Neural cell (in vitro differentiated cells): ENCODE results near the gene MGST1.

Source experiments
- EP300 ChIP-seq: fragments of 450-650 bp; conservative IDR thresholded peaks from 2 replicates; pipeline ENCODE4 v1.6.1; 2014; ENCODE audit warnings: antibody characterized with exemption, mild to moderate bottlenecking, moderate library complexity; ENCODE audit not compliant: poor library complexity, severe bottlenecking
- EZH2 ChIP-seq: fragments of 200-600, 300-800 bp; shearing (Covaris generic), sonication (generic); IDR thresholded peaks from 2 replicates; pipeline ENCODE4 v1.6.1; 2014; ENCODE audit warnings: antibody characterized with exemption, low read length, borderline replicate concordance, mild to moderate bottlenecking; ENCODE audit not compliant: insufficient read depth, poor library complexity, severe bottlenecking
- POLR2AphosphoS5 ChIP-seq: IDR thresholded peaks from 2 replicates; pipeline ENCODE4 v1.6.1; 2012
- TAF1 ChIP-seq: IDR thresholded peaks from 2 replicates; pipeline ENCODE4 v1.6.1; 2012; ENCODE audit warnings: low read depth
- TF ChIP-seq, protein P1 (sequence below): fragments of 450-650 bp; IDR thresholded peaks from 2 replicates; pipeline ENCODE4 v1.5.1; 2014; ENCODE audit warnings: antibody characterized with exemption, mild to moderate bottlenecking, moderate library complexity; ENCODE audit not compliant: poor library complexity, severe bottlenecking

DNA sequence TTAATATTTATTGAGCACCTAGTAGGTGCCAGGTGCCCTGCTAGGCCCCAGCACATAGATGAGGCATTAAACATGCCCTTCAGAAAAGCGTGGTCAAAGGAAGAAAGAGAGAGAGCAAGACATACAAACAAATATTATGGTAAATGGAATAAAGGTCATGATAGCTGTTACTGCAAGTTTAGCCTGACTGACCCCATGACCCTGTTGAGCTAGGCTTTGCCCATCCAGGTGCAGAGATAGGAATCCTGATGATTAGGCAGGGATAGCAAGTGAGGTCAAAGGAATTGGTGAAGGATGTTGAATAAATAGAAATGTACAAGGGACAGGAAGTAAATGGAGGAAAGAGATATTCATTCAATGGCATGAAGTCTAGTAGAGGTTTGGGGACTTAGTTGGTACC, 36.5 kb upstream of the MGST1 start:
- TF ChIP-seq, protein P1, sequence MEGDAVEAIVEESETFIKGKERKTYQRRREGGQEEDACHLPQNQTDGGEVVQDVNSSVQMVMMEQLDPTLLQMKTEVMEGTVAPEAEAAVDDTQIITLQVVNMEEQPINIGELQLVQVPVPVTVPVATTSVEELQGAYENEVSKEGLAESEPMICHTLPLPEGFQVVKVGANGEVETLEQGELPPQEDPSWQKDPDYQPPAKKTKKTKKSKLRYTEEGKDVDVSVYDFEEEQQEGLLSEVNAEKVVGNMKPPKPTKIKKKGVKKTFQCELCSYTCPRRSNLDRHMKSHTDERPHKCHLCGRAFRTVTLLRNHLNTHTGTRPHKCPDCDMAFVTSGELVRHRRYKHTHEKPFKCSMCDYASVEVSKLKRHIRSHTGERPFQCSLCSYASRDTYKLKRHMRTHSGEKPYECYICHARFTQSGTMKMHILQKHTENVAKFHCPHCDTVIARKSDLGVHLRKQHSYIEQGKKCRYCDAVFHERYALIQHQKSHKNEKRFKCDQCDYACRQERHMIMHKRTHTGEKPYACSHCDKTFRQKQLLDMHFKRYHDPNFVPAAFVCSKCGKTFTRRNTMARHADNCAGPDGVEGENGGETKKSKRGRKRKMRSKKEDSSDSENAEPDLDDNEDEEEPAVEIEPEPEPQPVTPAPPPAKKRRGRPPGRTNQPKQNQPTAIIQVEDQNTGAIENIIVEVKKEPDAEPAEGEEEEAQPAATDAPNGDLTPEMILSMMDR: no peak
- no peak for TF ChIP-seq POLR2AphosphoS5
- no peak for TF ChIP-seq EP300
- TF ChIP-seq EZH2: no peak
- TF ChIP-seq TAF1: no peak
